ENCODE results near the gene MRC2.

DNA sequence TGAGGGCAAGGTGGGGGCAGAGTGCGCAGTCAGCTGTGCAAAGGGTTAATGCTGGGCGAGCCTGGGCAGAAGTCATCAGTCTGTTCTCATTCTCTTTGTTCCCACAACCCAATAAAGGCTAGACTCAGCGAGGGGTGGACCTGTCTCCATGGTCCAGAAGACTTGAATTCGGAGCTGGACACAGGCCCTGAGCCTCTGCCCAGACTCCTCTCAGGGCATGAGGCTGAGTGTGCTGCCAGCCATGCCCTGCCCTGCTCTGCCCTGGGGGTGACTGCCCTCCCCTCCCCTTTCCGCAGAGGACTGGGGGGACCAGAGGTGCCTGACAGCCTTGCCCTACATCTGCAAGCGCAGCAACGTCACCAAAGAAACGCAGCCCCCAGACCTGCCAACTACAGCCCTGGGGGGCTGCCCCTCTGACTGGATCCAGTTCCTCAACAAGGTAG, 54.5 kb downstream of the MRC2 start:
- TF ChIP-seq HOXA7 (CRISPR knock-in tag; IDR thresholded peaks at IDR 0.05) (no peak), JUN (IDR thresholded peaks at IDR 0.05) (no peak), KDM5A (IDR thresholded peaks at IDR 0.05) (no peak), POLR2A (IDR thresholded peaks at IDR 0.05; ENCODE audit: low read length) (no peak), JUNB (IDR thresholded peaks at IDR 0.05) (no peak), GATA3 (IDR thresholded peaks at IDR 0.05; ENCODE audit: borderline replicate concordance) (no peak), BHLHE40 (IDR thresholded peaks at IDR 0.05; ENCODE audit: low read depth, low read length) (no peak)
- TF ChIP-seq, protein P1, sequence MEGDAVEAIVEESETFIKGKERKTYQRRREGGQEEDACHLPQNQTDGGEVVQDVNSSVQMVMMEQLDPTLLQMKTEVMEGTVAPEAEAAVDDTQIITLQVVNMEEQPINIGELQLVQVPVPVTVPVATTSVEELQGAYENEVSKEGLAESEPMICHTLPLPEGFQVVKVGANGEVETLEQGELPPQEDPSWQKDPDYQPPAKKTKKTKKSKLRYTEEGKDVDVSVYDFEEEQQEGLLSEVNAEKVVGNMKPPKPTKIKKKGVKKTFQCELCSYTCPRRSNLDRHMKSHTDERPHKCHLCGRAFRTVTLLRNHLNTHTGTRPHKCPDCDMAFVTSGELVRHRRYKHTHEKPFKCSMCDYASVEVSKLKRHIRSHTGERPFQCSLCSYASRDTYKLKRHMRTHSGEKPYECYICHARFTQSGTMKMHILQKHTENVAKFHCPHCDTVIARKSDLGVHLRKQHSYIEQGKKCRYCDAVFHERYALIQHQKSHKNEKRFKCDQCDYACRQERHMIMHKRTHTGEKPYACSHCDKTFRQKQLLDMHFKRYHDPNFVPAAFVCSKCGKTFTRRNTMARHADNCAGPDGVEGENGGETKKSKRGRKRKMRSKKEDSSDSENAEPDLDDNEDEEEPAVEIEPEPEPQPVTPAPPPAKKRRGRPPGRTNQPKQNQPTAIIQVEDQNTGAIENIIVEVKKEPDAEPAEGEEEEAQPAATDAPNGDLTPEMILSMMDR (IDR thresholded peaks at IDR 0.05): no peak
- TF ChIP-seq, protein P2, sequence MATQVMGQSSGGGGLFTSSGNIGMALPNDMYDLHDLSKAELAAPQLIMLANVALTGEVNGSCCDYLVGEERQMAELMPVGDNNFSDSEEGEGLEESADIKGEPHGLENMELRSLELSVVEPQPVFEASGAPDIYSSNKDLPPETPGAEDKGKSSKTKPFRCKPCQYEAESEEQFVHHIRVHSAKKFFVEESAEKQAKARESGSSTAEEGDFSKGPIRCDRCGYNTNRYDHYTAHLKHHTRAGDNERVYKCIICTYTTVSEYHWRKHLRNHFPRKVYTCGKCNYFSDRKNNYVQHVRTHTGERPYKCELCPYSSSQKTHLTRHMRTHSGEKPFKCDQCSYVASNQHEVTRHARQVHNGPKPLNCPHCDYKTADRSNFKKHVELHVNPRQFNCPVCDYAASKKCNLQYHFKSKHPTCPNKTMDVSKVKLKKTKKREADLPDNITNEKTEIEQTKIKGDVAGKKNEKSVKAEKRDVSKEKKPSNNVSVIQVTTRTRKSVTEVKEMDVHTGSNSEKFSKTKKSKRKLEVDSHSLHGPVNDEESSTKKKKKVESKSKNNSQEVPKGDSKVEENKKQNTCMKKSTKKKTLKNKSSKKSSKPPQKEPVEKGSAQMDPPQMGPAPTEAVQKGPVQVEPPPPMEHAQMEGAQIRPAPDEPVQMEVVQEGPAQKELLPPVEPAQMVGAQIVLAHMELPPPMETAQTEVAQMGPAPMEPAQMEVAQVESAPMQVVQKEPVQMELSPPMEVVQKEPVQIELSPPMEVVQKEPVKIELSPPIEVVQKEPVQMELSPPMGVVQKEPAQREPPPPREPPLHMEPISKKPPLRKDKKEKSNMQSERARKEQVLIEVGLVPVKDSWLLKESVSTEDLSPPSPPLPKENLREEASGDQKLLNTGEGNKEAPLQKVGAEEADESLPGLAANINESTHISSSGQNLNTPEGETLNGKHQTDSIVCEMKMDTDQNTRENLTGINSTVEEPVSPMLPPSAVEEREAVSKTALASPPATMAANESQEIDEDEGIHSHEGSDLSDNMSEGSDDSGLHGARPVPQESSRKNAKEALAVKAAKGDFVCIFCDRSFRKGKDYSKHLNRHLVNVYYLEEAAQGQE (IDR thresholded peaks at IDR 0.05): no peak

Measured in A549 (cell line).